Measurements from ENCODE around the gene CD22. TPM values are rescaled to one million over a fixed set of nuclear protein-coding genes. Genes with fewer than 3 reads are reported as not detected.

Gene CD22
- polyA plus RNA-seq, 3 donors: 5.1 to 10.0 (median 8.7) TPM

GRCh38 chr19:35295792-35296462 is 33.1 kb upstream of the CD22 start:
- no peak for DNase-seq (ENCODE audit: low read depth in 3 of 3, low spot score in 2 of 3)

- no peak for DNase-seq (ENCODE audit: low read depth in 3 of 3, low spot score in 2 of 3)
Observed at GRCh38 chr19:35296644-35297514, 32.1 kb upstream of the CD22 start.

GRCh38 chr19:35297515-35297848 is 31.5 kb upstream of the CD22 start:
- no peak for DNase-seq (ENCODE audit: low read depth in 3 of 3, low spot score in 2 of 3)

- DNase-seq (ENCODE audit: low read depth in 3 of 3, low spot score in 2 of 3): no peak
Observed at GRCh38 chr19:35297922-35298321, 31.1 kb upstream of the CD22 start.

GRCh38 chr19:35298561-35298972 is 30.4 kb upstream of the CD22 start:
- DNase-seq (ENCODE audit: low read depth in 3 of 3, low spot score in 2 of 3): no peak

- no peak for DNase-seq (ENCODE audit: low read depth in 3 of 3, low spot score in 2 of 3)
Observed at GRCh38 chr19:35299523-35300338, 29.3 kb upstream of the CD22 start.

GRCh38 chr19:35300339-35300649 is 28.7 kb upstream of the CD22 start:
- no peak for DNase-seq (ENCODE audit: low read depth in 3 of 3, low spot score in 2 of 3)

GRCh38 chr19:35301961-35302360 is 27.0 kb upstream of the CD22 start:
- DNase-seq (ENCODE audit: low read depth in 3 of 3, low spot score in 2 of 3): no peak

GRCh38 chr19:35302446-35302845 is 26.5 kb upstream of the CD22 start:
- no peak for DNase-seq (ENCODE audit: low read depth in 3 of 3, low spot score in 2 of 3)

GRCh38 chr19:35303357-35303915 is 25.6 kb upstream of the CD22 start:
- DNase-seq (ENCODE audit: low read depth in 3 of 3, low spot score in 2 of 3): no peak

- no peak for DNase-seq (ENCODE audit: low read depth in 3 of 3, low spot score in 2 of 3)
Observed at GRCh38 chr19:35304036-35304435, 25.0 kb upstream of the CD22 start.

GRCh38 chr19:35305181-35305580 is 23.8 kb upstream of the CD22 start:
- no peak for DNase-seq (ENCODE audit: low read depth in 3 of 3, low spot score in 2 of 3)

GRCh38 chr19:35306473-35307246 is 22.3 kb upstream of the CD22 start:
- no peak for DNase-seq (ENCODE audit: low read depth in 3 of 3, low spot score in 2 of 3)

- DNase-seq (ENCODE audit: low read depth in 3 of 3, low spot score in 2 of 3): no peak
Observed at GRCh38 chr19:35307931-35308330, 21.1 kb upstream of the CD22 start.

- no peak for DNase-seq (ENCODE audit: low read depth in 3 of 3, low spot score in 2 of 3)
Observed at GRCh38 chr19:35308910-35309309, 20.1 kb upstream of the CD22 start.

GRCh38 chr19:35309481-35310279 is 19.3 kb upstream of the CD22 start:
- peak; percentile 41 to 74 (median 69) for DNase-seq (ENCODE audit: low read depth in 3 of 3, low spot score in 2 of 3)

GRCh38 chr19:35310331-35310730 is 18.7 kb upstream of the CD22 start:
- no peak for DNase-seq (ENCODE audit: low read depth in 3 of 3, low spot score in 2 of 3)

- DNase-seq (ENCODE audit: low read depth in 3 of 3, low spot score in 2 of 3): no peak
Observed at GRCh38 chr19:35310811-35311465, 18.0 kb upstream of the CD22 start.
